COLO829 (cell line): Measurements from ENCODE around the gene ZNF354C.
"Not testable (repeated sequence)": the region's sequence is repeated elsewhere in the genome, so short reads cannot be mapped to it uniquely, and the experiment has no call there.

Experiments used
- DNase-seq: peaks from one replicate; pipeline ENCODE4 v3.0.0; 2012; ENCODE audit warnings: low spot score

Gene ZNF354C

GRCh38 chr5:179060116-179061008 is at the start of gene ZNF354C:
Gene ZNF354C, plus strand, starts transcription at chr5:179060373. Its CDS starts 1,696 bp downstream, at chr5:179062069.
- peak; percentile 53 for DNase-seq

GRCh38 chr5:179023528-179024189 is 36.5 kb upstream of the ZNF354C start, which contains the start of gene ZNF879:
Gene ZNF879, plus strand, starts transcription at chr5:179023804. Its CDS starts 1,201 bp downstream, at chr5:179025005.
- DNase-seq = peak; percentile 61

- no peak for DNase-seq
Observed at GRCh38 chr5:179033004-179033580, 27.1 kb upstream of the ZNF354C start.

- DNase-seq = no peak
Observed at GRCh38 chr5:179044765-179045164, 15.4 kb upstream of the ZNF354C start.

GRCh38 chr5:179051784-179052183 is 8.4 kb upstream of the ZNF354C start:
- DNase-seq = no peak

GRCh38 chr5:179054036-179054785 is 6.0 kb upstream of the ZNF354C start:
- no peak for DNase-seq

- DNase-seq = no peak
Observed at GRCh38 chr5:179054876-179055275, 5.3 kb upstream of the ZNF354C start.

- DNase-seq = no peak
Observed at GRCh38 chr5:179055436-179055835, 4.7 kb upstream of the ZNF354C start.

GRCh38 chr5:179055841-179056240 is 4.3 kb upstream of the ZNF354C start:
- no peak for DNase-seq

GRCh38 chr5:179061025-179061424 is 852 bp downstream of the ZNF354C start:
- no peak for DNase-seq

- no peak for DNase-seq
Observed at GRCh38 chr5:179065703-179066102, 5.5 kb downstream of the ZNF354C start.

- DNase-seq = no peak
Observed at GRCh38 chr5:179079165-179079987, 19.2 kb downstream of the ZNF354C start.

GRCh38 chr5:179080724-179081123 is 20.6 kb downstream of the ZNF354C start:
- DNase-seq = no peak

- no peak for DNase-seq
Observed at GRCh38 chr5:179089502-179089901, 29.3 kb downstream of the ZNF354C start.

- not testable (repeated sequence) for DNase-seq
Observed at GRCh38 chr5:179101282-179101681, 41.1 kb downstream of the ZNF354C start.

- no peak for DNase-seq
Observed at GRCh38 chr5:179110528-179110927, 50.4 kb downstream of the ZNF354C start.

- no peak for DNase-seq
Observed at GRCh38 chr5:179111267-179112207, 51.4 kb downstream of the ZNF354C start.

- no peak for DNase-seq
Observed at GRCh38 chr5:179112469-179113142, 52.4 kb downstream of the ZNF354C start.

GRCh38 chr5:179113143-179113530 is 53.0 kb downstream of the ZNF354C start:
- DNase-seq = no peak
